ENCODE measurements around the gene IL6ST. TPM values are rescaled to one million over a fixed set of nuclear protein-coding genes. Genes with fewer than 3 reads are reported as not detected.

The IL6ST gene
- total and polyA plus RNA-seq, 10 of the 15 experiments (the other 5 are each of a cell fraction or from before 2014, with no cell fraction given), result 1.5 to 139 (median 13.0) TPM

- 89% methylated on average over 6 of the region's 6 CpGs for WGBS (ENCODE audit: insufficient coverage, insufficient replicate concordance, low lambda C conversion rate, missing lambda C conversion rate)
- DNase-seq (ENCODE audit: low read depth, low spot score), result no peak
Observed at GRCh38 chr5:56028708-56029107, 33.9 kb upstream of the IL6ST start.

More at GRCh38 chr5:56028708-56029107, 33.9 kb upstream of the IL6ST start:
- Histone ChIP-seq H3K9me3 (replicated peaks; ENCODE audit: control insufficient read depth, insufficient read depth, low read length) (peaks cover 3% of the 10 kb centered on the region; the same call in 2 of the 3 replicates), H3K4me2 (ENCODE audit: control insufficient read depth, insufficient read depth) (no peak overlapping the region), H3K36me3 (ENCODE audit: control insufficient read depth in 2 of 2, insufficient read depth in 2 of 2, low read length in 1 of 2) (no peaks in the 10 kb centered on the region), H3K79me2 (ENCODE audit: control insufficient read depth, insufficient read depth, low read length) (no peaks in the 10 kb centered on the region), H3K27ac (ENCODE audit: control insufficient read depth, insufficient read depth) (no peak overlapping the region), H2AFZ (ENCODE audit: control insufficient read depth, low read depth, low read length) (no peak overlapping the region), H3K9ac (ENCODE audit: control insufficient read depth, insufficient read depth, low read length) (no peak overlapping the region), H3K4me3 (no peak overlapping the region), H3K27me3 (replicated peaks in 1 of 2; ENCODE audit: control insufficient read depth in 2 of 2, insufficient read depth in 2 of 2, low read length in 1 of 2) (no peaks in the 10 kb centered on the region), H3K4me1 (ENCODE audit: control insufficient read depth, insufficient read depth, low read length) (peaks cover 19% of the 10 kb centered on the region), H4K20me1 (ENCODE audit: control insufficient read depth, insufficient read depth) (no peaks in the 10 kb centered on the region)
- intact Hi-C loops (cut with micrococcal nuclease; ENCODE audit: unreplicated experiment), result no loop called here
- no TSS peak for BruUV-seq (replicated peaks)
- ChIA-PET CTCF (no interaction called here), SMC1A (ENCODE audit: uncharacterized antibody, unreplicated experiment) (interaction anchor here (1.1 to 1.3 kb wide), 4 partner anchors 22 to 66 kb away, joined by 3 to 5 read pairs (median 4); partner anchors contain the start of gene IL6ST), POLR2A (interaction anchor here (1.8 kb wide), 1 partner anchor 9 kb away, joined by 4 read pairs; no protein-coding TSS in a partner anchor), RAD21 (ENCODE audit: unreplicated experiment) (interaction anchor here (1.2 kb wide), 1 partner anchor 30 kb away, joined by 5 read pairs; no protein-coding TSS in a partner anchor)
- ATAC-seq, result no peak
- TF ChIP-seq CBX5 (IDR thresholded peaks at IDR 0.05; ENCODE audit: low read depth), result no peak
- TF ChIP-seq KDM1A (IDR thresholded peaks at IDR 0.05; ENCODE audit: borderline replicate concordance), result no peak
- TF ChIP-seq ZNF592 (IDR thresholded peaks at IDR 0.05), result no peak
- TF ChIP-seq ZNF207 (IDR thresholded peaks at IDR 0.05; ENCODE audit: borderline replicate concordance), result no peak
- no peak for TF ChIP-seq ZNF384 (IDR thresholded peaks at IDR 0.05; ENCODE audit: borderline replicate concordance, low read depth, low read length)
- no peak for TF ChIP-seq JUND (IDR thresholded peaks at IDR 0.05; ENCODE audit: low read depth, low read length)
- no peak for TF ChIP-seq TBL1XR1 (IDR thresholded peaks at IDR 0.05; ENCODE audit: low read depth, low read length)
- TF ChIP-seq POLR2A (IDR thresholded peaks at IDR 0.05; ENCODE audit: low read depth, low read length), result no peak
- no peak for TF ChIP-seq RAD21 (IDR thresholded peaks at IDR 0.05; ENCODE audit: insufficient read depth, low read depth, low read length)
- no peak for TF ChIP-seq GABPA (IDR thresholded peaks at IDR 0.05; ENCODE audit: low read depth)
- no peak for TF ChIP-seq FOS (IDR thresholded peaks at IDR 0.05; ENCODE audit: borderline replicate concordance, extremely low read depth, insufficient read length)
- TF ChIP-seq RELA (IDR thresholded peaks at IDR 0.05; ENCODE audit: borderline replicate concordance, partially characterized antibody), result no peak
- TF ChIP-seq BHLHE40 (IDR thresholded peaks at IDR 0.05; ENCODE audit: borderline replicate concordance in 1 of 2, low read depth in 2 of 2, low read length in 1 of 2), result no peak
- no peak for TF ChIP-seq EGR1 (IDR thresholded peaks at IDR 0.05; ENCODE audit: borderline replicate concordance in 1 of 2, low read depth in 2 of 2, low read length in 2 of 2)
- TF ChIP-seq HCFC1 (IDR thresholded peaks at IDR 0.05; ENCODE audit: low read length), result no peak
- no peak for TF ChIP-seq ASH2L (IDR thresholded peaks at IDR 0.05; ENCODE audit: borderline replicate concordance, low read depth)
- in situ Hi-C loops (cut with MboI), result no loop called here
- no peak for FAIRE-seq
